GM04504 (cell line): ENCODE data around the gene PDSS2.
"Not testable (repeated sequence)": the region's sequence is repeated elsewhere in the genome, so short reads cannot be mapped to it uniquely, and the experiment has no call there.

Experiments
- DNase-seq: peaks from one replicate; pipeline ENCODE4 v3.0.0-alpha.2; 2012; ENCODE audit warnings: low read depth

PDSS2 gene

GRCh38 chr6:107473660-107474059 lies 14.3 kb upstream of the PDSS2 start:
- no peak for DNase-seq

GRCh38 chr6:107470364-107470763 lies 11.0 kb upstream of the PDSS2 start:
- DNase-seq: no peak

- DNase-seq: no peak
These were observed 6.7 kb upstream of the PDSS2 start for GRCh38 chr6:107466062-107466461.

GRCh38 chr6:107460083-107460631 lies 793 bp upstream of the PDSS2 start:
- no peak for DNase-seq

GRCh38 chr6:107458672-107459282 lies 587 bp downstream of the PDSS2 start:
- DNase-seq: no peak

GRCh38 chr6:107448776-107449175 lies 10.6 kb downstream of the PDSS2 start:
- DNase-seq: no peak

- DNase-seq: no peak
These were observed 11.6 kb downstream of the PDSS2 start for GRCh38 chr6:107447663-107448216.

- DNase-seq: no peak
These were observed 15.1 kb downstream of the PDSS2 start for GRCh38 chr6:107444277-107444676.

- DNase-seq: no peak
These were observed 15.6 kb downstream of the PDSS2 start for GRCh38 chr6:107443608-107444267.

- no peak for DNase-seq
These were observed 16.3 kb downstream of the PDSS2 start for GRCh38 chr6:107442938-107443607.

- DNase-seq: no peak
These were observed 17.7 kb downstream of the PDSS2 start for GRCh38 chr6:107441682-107442081.

- DNase-seq: no peak
These were observed 18.4 kb downstream of the PDSS2 start for GRCh38 chr6:107440936-107441335.

- no peak for DNase-seq
These were observed 20.0 kb downstream of the PDSS2 start for GRCh38 chr6:107439406-107439805.

GRCh38 chr6:107437691-107438090 lies 21.7 kb downstream of the PDSS2 start:
- DNase-seq: no peak

GRCh38 chr6:107436881-107437280 lies 22.5 kb downstream of the PDSS2 start:
- DNase-seq: no peak

GRCh38 chr6:107435798-107436197 lies 23.6 kb downstream of the PDSS2 start:
- DNase-seq: no peak

- DNase-seq: no peak
These were observed 24.6 kb downstream of the PDSS2 start for GRCh38 chr6:107434812-107435211.

- not testable (repeated sequence) for DNase-seq
These were observed 33.4 kb downstream of the PDSS2 start for GRCh38 chr6:107425951-107426350.

- no peak for DNase-seq
These were observed 35.8 kb downstream of the PDSS2 start for GRCh38 chr6:107423474-107423990.

GRCh38 chr6:107421696-107422256 lies 37.6 kb downstream of the PDSS2 start:
- no peak for DNase-seq

GRCh38 chr6:107419733-107420132 lies 39.6 kb downstream of the PDSS2 start:
- no peak for DNase-seq

GRCh38 chr6:107418118-107418517 lies 41.2 kb downstream of the PDSS2 start:
- no peak for DNase-seq
